Glomerular endothelial cell (primary cell): ENCODE measurements around the gene JAKMIP2. TPM values are rescaled to one million over a fixed set of nuclear protein-coding genes. Genes with fewer than 3 reads are reported as not detected.
"Not testable (repeated sequence)": the region's sequence is repeated elsewhere in the genome, so short reads cannot be mapped to it uniquely, and the experiment has no call there.

ENCODE experiments used
- DNase-seq: peaks from one replicate; pipeline ENCODE4 v3.0.0-alpha.2; 2011; ENCODE audit warnings: low read depth, low spot score; ENCODE audit errors: extremely low read depth
- total RNA-seq: library from RNA; depleted of rRNA; stranded (reverse); fragments of >200 nt; gene quantifications from 2 replicates; pipeline ENCODE4 v1.2.3, GENCODE V29; 2015

JAKMIP2 gene
- total RNA-seq: 0.29 and 0.44 TPM in 2 replicates

- DNase-seq: no peak
Measured at GRCh38 chr5:147782110-147783028, at the start of gene JAKMIP2. Gene JAKMIP2, minus strand, starts transcription at chr5:147782728. Its CDS starts 110,922 bp downstream, at chr5:147671806.

GRCh38 chr5:147831465-147831864, 48.9 kb upstream of the JAKMIP2 start, which contains the start of gene SPINK1:
Gene SPINK1, minus strand, starts transcription at chr5:147831671. Its CDS starts 94 bp downstream, at chr5:147831577.
- DNase-seq: no peak

- no peak for DNase-seq
Measured at GRCh38 chr5:147830035-147830434, 47.5 kb upstream of the JAKMIP2 start.

- not testable (repeated sequence) for DNase-seq
Measured at GRCh38 chr5:147827017-147827416, 44.5 kb upstream of the JAKMIP2 start.

GRCh38 chr5:147826361-147826760, 43.8 kb upstream of the JAKMIP2 start:
- no peak for DNase-seq

GRCh38 chr5:147822686-147823491, 40.4 kb upstream of the JAKMIP2 start:
- peak; percentile 47 for DNase-seq

- DNase-seq: not testable (repeated sequence)
Measured at GRCh38 chr5:147822222-147822621, 39.7 kb upstream of the JAKMIP2 start.

- DNase-seq: no peak
Measured at GRCh38 chr5:147821766-147822165, 39.2 kb upstream of the JAKMIP2 start.

GRCh38 chr5:147819261-147819770, 36.8 kb upstream of the JAKMIP2 start:
- DNase-seq: no peak

GRCh38 chr5:147818290-147818689, 35.8 kb upstream of the JAKMIP2 start:
- no peak for DNase-seq

- no peak for DNase-seq
Measured at GRCh38 chr5:147813696-147814095, 31.2 kb upstream of the JAKMIP2 start.

GRCh38 chr5:147809830-147810666, 27.5 kb upstream of the JAKMIP2 start:
- no peak for DNase-seq

- no peak for DNase-seq
Measured at GRCh38 chr5:147805030-147805454, 22.5 kb upstream of the JAKMIP2 start.

- DNase-seq: no peak
Measured at GRCh38 chr5:147804334-147804733, 21.8 kb upstream of the JAKMIP2 start.

GRCh38 chr5:147803926-147804325, 21.4 kb upstream of the JAKMIP2 start:
- DNase-seq: no peak

GRCh38 chr5:147803161-147803560, 20.6 kb upstream of the JAKMIP2 start:
- not testable (repeated sequence) for DNase-seq

GRCh38 chr5:147801461-147801860, 18.9 kb upstream of the JAKMIP2 start:
- DNase-seq: no peak

GRCh38 chr5:147800491-147800890, 18.0 kb upstream of the JAKMIP2 start:
- no peak for DNase-seq

GRCh38 chr5:147796556-147797308, 14.2 kb upstream of the JAKMIP2 start:
- DNase-seq: no peak

- no peak for DNase-seq
Measured at GRCh38 chr5:147791181-147791580, 8.7 kb upstream of the JAKMIP2 start.
